ENCODE measurements around the gene ZNF335.
"Not testable (repeated sequence)": the region's sequence is repeated elsewhere in the genome, so short reads cannot be mapped to it uniquely, and the experiment has no call there.

GRCh38 chr20:45956326-45956725, 15.7 kb downstream of the ZNF335 start:
- TF ChIP-seq CTCF, POLR2A (IDR thresholded peaks at IDR 0.05): not testable (repeated sequence)
